Gastroesophageal sphincter (tissue), 3 donors: ENCODE results near the gene TNS1.

Source experiments
- CTCF ChIP-seq, 4 experiments: fragments of 200-600 bp in 2 of 4; fragments of 450-650 bp in 2 of 4; sonication (generic) in 1 of 4; IDR thresholded peaks; one replicate each; pipeline ENCODE4 v1.5.1; 2017 to 2019; ENCODE audit warnings: antibody characterized with exemption in 4 of 4, mild to moderate bottlenecking in 2 of 4, moderate library complexity in 2 of 4
- EP300 ChIP-seq: sonication (generic); formaldehyde crosslinking; IDR thresholded peaks from one replicate; pipeline ENCODE4 v1.6.1; 2017; ENCODE audit warnings: antibody characterized with exemption, mild to moderate bottlenecking
- POLR2A ChIP-seq, 2 donors: fragments of 450-650 bp; IDR thresholded peaks; one replicate each; pipeline ENCODE4 v1.6.1; 2017; ENCODE audit warnings: antibody characterized with exemption in 2 of 2, mild to moderate bottlenecking in 2 of 2, moderate library complexity in 1 of 2
- POLR2AphosphoS5 ChIP-seq: sonication (generic); formaldehyde crosslinking; IDR thresholded peaks from one replicate; pipeline ENCODE4 v1.6.1; 2017; ENCODE audit warnings: antibody characterized with exemption

- no peak for TF ChIP-seq CTCF (IDR thresholded peaks at IDR 0.05)
- no peak for TF ChIP-seq EP300
- no peak for TF ChIP-seq POLR2A (IDR thresholded peaks at IDR 0.05)
- TF ChIP-seq POLR2AphosphoS5, result no peak
Observed at GRCh38 chr2:217987391-217987790, 15.4 kb downstream of the TNS1 start.
